ENCODE measurements around the gene RNF41. TPM values are rescaled to one million over a fixed set of nuclear protein-coding genes. Genes with fewer than 3 reads are reported as not detected.

RNF41 gene
- total and polyA plus RNA-seq, 2 donors (not counting 3 experiments of a cell fraction or from before 2014, with no cell fraction given), result 88.3 to 203 TPM

DNA sequence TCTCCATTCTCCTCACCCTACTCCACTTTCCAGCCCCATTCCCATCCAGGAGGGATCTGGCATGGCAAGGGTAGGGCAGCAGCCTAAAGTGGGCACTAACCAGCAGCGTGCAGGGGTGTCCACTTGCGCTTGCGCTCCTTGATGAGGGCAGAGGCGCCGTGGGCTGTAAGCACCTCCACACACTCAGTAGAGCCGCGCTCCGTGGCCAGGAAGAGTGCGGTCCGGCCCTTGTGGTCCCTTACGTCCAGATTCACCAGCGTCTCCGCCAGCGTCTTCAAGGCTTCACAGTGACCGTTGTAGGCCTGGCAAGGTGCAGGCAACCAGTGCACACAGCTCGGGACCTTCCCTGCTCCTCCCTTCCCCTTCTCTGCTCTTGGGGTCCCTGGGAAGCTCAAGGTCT is 26.2 kb upstream of the RNF41 start:
- TF ChIP-seq POLR2AphosphoS5 (IDR thresholded peaks at IDR 0.05; ENCODE audit: insufficient read depth, low read depth, low read length), result no peak
- no peak for TF ChIP-seq EZH2 (IDR thresholded peaks at IDR 0.05; ENCODE audit: borderline replicate concordance, low read depth, low read length, severe bottlenecking)
- TF ChIP-seq MYC (IDR thresholded peaks at IDR 0.05; ENCODE audit: low read depth, low read length), result no peak
- no peak for TF ChIP-seq CTCF (IDR thresholded peaks at IDR 0.05; ENCODE audit: extremely low read depth in 1 of 2, insufficient read depth in 1 of 2, low read depth in 1 of 2, low read length in 2 of 2)
- no peak for TF ChIP-seq MAX (IDR thresholded peaks at IDR 0.05; ENCODE audit: insufficient read depth, insufficient read length)
- no peak for TF ChIP-seq FOS (IDR thresholded peaks at IDR 0.05; ENCODE audit: borderline replicate concordance, insufficient read depth, low read length)
- no peak for TF ChIP-seq POLR2A (IDR thresholded peaks at IDR 0.05; ENCODE audit: low read depth, low read length)
- no peak for TF ChIP-seq JUN (IDR thresholded peaks at IDR 0.05; ENCODE audit: borderline replicate concordance, insufficient read depth, insufficient read length, low read depth)
- TF ChIP-seq GATA2 (IDR thresholded peaks at IDR 0.05; ENCODE audit: insufficient read depth, insufficient read length, low read depth, low read length), result no peak
- Histone ChIP-seq H2AFZ (ENCODE audit: low read depth, low read length) (no peak overlapping the region), H3K36me3 (ENCODE audit: control insufficient read depth in 2 of 2, extremely low read depth in 1 of 2, insufficient read depth in 2 of 2, low read length in 2 of 2) (peaks cover 28 to 66% of the 10 kb centered on the region in 2 experiments), H3K4me1 (ENCODE audit: control insufficient read depth, extremely low read depth, insufficient read depth, low read length) (no peaks in the 10 kb centered on the region), H3K4me3 (replicated peaks in 1 of 3; ENCODE audit: insufficient read depth in 1 of 3, low read depth in 1 of 3, low read length in 3 of 3) (no peak overlapping the region), H3K9ac (replicated peaks; ENCODE audit: extremely low read depth, insufficient read depth, low read length) (no peak overlapping the region), H3K27ac (ENCODE audit: insufficient read depth, low read depth, low read length) (no peak overlapping the region), H3K27me3 (ENCODE audit: control insufficient read depth in 2 of 2, insufficient read depth in 2 of 2, low read length in 2 of 2) (no peaks in the 10 kb centered on the region), H3K9me3 (replicated peaks; ENCODE audit: control insufficient read depth, insufficient read depth, low read length) (no peaks in the 10 kb centered on the region), H3K79me2 (ENCODE audit: control insufficient read depth, insufficient read depth, low read length) (no peaks in the 10 kb centered on the region), H3K9me1 (replicated peaks; ENCODE audit: control insufficient read depth, extremely low read depth, insufficient read depth, low read length) (no peaks in the 10 kb centered on the region), H4K20me1 (replicated peaks; ENCODE audit: control insufficient read depth, extremely low read depth, insufficient read depth, low read length) (no peaks in the 10 kb centered on the region), H3K4me2 (ENCODE audit: insufficient read depth, low read length) (no peak overlapping the region)
- DNase-seq (ENCODE audit: low read depth, low spot score) (no peak), FAIRE-seq (no peak)
- POLR2A ChIA-PET, result interaction anchor here (0.7 kb wide), 1 partner anchor 99 kb away, joined by 4 read pairs; no protein-coding TSS in a partner anchor
- BruUV-seq (replicated peaks), result no TSS peak
- CTCF ChIA-PET, result interaction anchor here (0.9 to 2.8 kb wide), 4 partner anchors 9 to 110 kb away, joined by 3 to 11 read pairs (median 4); partner anchors contain the start of gene ANKRD52
- dilution Hi-C loops (cut with MboI; ENCODE audit: extremely low pct_ligation_motif_present, low sequenced_read_pairs), result no loop called here
- intact Hi-C loops (cut with micrococcal nuclease), result no loop called here

All from endothelial cell of umbilical vein (primary cell).